HepG2 (cell line): ENCODE results near the gene ATG5. TPM values are rescaled to one million over a fixed set of nuclear protein-coding genes. Genes with fewer than 3 reads are reported as not detected.

ENCODE experiments used
- BRCA1 ChIP-seq: sonication (generic); formaldehyde crosslinking; IDR thresholded peaks from 2 replicates; pipeline ENCODE4 v1.4.0; 2020; ENCODE audit warnings: missing genetic modification reagents
- CREM ChIP-seq, 2 experiments: sonication (generic) in 1 of 2; formaldehyde crosslinking in 1 of 2; IDR thresholded peaks; 2 replicates each; pipeline versions ENCODE4 v1.4.0 to v1.6.1; 2016 to 2020; ENCODE audit warnings: antibody characterized with exemption in 1 of 2, mild to moderate bottlenecking in 1 of 2, missing genetic modification reagents in 1 of 2
- HIVEP1 ChIP-seq: sonication (generic); formaldehyde crosslinking; IDR thresholded peaks from 2 replicates; pipeline ENCODE4 v1.4.0; 2020; ENCODE audit warnings: mild to moderate bottlenecking, missing genetic modification reagents
- MED8 ChIP-seq: sonication (generic); formaldehyde crosslinking; IDR thresholded peaks from 2 replicates; pipeline ENCODE4 v1.8.1; 2023; ENCODE audit warnings: mild to moderate bottlenecking, missing genetic modification reagents; ENCODE audit not compliant: insufficient replicate concordance
- NFIB ChIP-seq: sonication (generic); formaldehyde crosslinking; IDR thresholded peaks from 2 replicates; pipeline ENCODE4 v1.9.0; 2021; ENCODE audit warnings: missing genetic modification reagents, mild to moderate bottlenecking, borderline replicate concordance
- SALL1 ChIP-seq: sonication (generic); formaldehyde crosslinking; IDR thresholded peaks from 2 replicates; pipeline ENCODE4 v1.8.0; 2022; ENCODE audit warnings: mild to moderate bottlenecking, missing genetic modification reagents
- SRF ChIP-seq: IDR thresholded peaks from 2 replicates; pipeline ENCODE4 v1.6.1; 2011; ENCODE audit warnings: mild to moderate bottlenecking, low read depth, low read length, moderate library complexity
- ZKSCAN8 ChIP-seq: IDR thresholded peaks from 2 replicates; pipeline ENCODE4 v1.6.1; 2016; ENCODE audit warnings: borderline replicate concordance, missing genetic modification reagents, missing compliant biosample characterization
- ZNF138 ChIP-seq: sonication (generic); formaldehyde crosslinking; IDR thresholded peaks from 2 replicates; pipeline ENCODE4 v1.5.0; 2020; ENCODE audit warnings: mild to moderate bottlenecking, low read depth, missing genetic modification reagents
- ZNF20 ChIP-seq: sonication (generic); formaldehyde crosslinking; IDR thresholded peaks from 2 replicates; pipeline ENCODE4 v1.4.0; 2020; ENCODE audit warnings: mild to moderate bottlenecking, moderate library complexity, missing genetic modification reagents
- ZNF326 ChIP-seq: sonication (generic); formaldehyde crosslinking; IDR thresholded peaks from 2 replicates; pipeline ENCODE4 v1.4.0; 2020; ENCODE audit warnings: missing genetic modification reagents, borderline replicate concordance
- ZNF570 ChIP-seq: sonication (generic); formaldehyde crosslinking; IDR thresholded peaks from 2 replicates; pipeline ENCODE4 v1.4.0; 2020; ENCODE audit warnings: mild to moderate bottlenecking, missing genetic modification reagents, borderline replicate concordance
- ZNF749 ChIP-seq: sonication (generic); formaldehyde crosslinking; IDR thresholded peaks from 2 replicates; pipeline ENCODE4 v1.8.0; 2022; ENCODE audit warnings: mild to moderate bottlenecking, missing genetic modification reagents, moderate library complexity, borderline replicate concordance
- polyA plus RNA-seq, 8 experiments: library from polyadenylated mRNA; depleted of rRNA in 3 of 8; stranded (reverse) in 7 of 8; unstranded in 1 of 8; fragments of >200 nt; fragmentation: Illumina TruSeq in 4 of 8; extraction: Trizol in 4 of 8; gene quantifications; 2 replicates each; pipeline versions ENCODE4 v1.2.1 to v1.2.3, GENCODE V29; 2011 to 2016; ENCODE audit warnings: low read depth in 4 of 8, missing spikeins in 1 of 8, mixed read lengths in 1 of 8; ENCODE audit not compliant: insufficient read depth in 1 of 8
- total RNA-seq, 5 experiments: library from RNA; depleted of rRNA; stranded (reverse); fragments of >200 nt; fragmentation: Illumina TruSeq; extraction: Trizol; gene quantifications; 2 replicates each; pipeline ENCODE4 v1.2.3, GENCODE V29; 2016; ENCODE audit warnings: low read depth in 1 of 5
- TF ChIP-seq, protein P1 (sequence below): sonication (generic); formaldehyde crosslinking; IDR thresholded peaks from 2 replicates; pipeline ENCODE4 v1.4.0; 2020; ENCODE audit warnings: mild to moderate bottlenecking, missing genetic modification reagents
- TF ChIP-seq, protein P2 (sequence below): sonication (generic); formaldehyde crosslinking; IDR thresholded peaks from 2 replicates; pipeline ENCODE4 v1.8.0; 2022; ENCODE audit warnings: mild to moderate bottlenecking, missing genetic modification reagents, borderline replicate concordance
- TF ChIP-seq, protein P3 (sequence below): sonication (generic); formaldehyde crosslinking; IDR thresholded peaks from 2 replicates; pipeline ENCODE4 v1.4.0; 2020; ENCODE audit warnings: mild to moderate bottlenecking, missing genetic modification reagents, borderline replicate concordance
- TF ChIP-seq, protein P4 (sequence below): sonication (generic); IDR thresholded peaks from 2 replicates; pipeline ENCODE4 v1.6.1; 2016; ENCODE audit warnings: low read depth, borderline replicate concordance
- TF ChIP-seq, protein P5 (sequence below): sonication (generic); formaldehyde crosslinking; IDR thresholded peaks from 2 replicates; pipeline ENCODE4 v1.9.0; 2021; ENCODE audit warnings: missing genetic modification reagents, borderline replicate concordance

The ATG5 gene
- total and polyA plus RNA-seq, 2 of the 13 experiments (the other 11 are each of a cell fraction or from before 2014, with no cell fraction given), result 21.3 to 48.0 TPM

DNA sequence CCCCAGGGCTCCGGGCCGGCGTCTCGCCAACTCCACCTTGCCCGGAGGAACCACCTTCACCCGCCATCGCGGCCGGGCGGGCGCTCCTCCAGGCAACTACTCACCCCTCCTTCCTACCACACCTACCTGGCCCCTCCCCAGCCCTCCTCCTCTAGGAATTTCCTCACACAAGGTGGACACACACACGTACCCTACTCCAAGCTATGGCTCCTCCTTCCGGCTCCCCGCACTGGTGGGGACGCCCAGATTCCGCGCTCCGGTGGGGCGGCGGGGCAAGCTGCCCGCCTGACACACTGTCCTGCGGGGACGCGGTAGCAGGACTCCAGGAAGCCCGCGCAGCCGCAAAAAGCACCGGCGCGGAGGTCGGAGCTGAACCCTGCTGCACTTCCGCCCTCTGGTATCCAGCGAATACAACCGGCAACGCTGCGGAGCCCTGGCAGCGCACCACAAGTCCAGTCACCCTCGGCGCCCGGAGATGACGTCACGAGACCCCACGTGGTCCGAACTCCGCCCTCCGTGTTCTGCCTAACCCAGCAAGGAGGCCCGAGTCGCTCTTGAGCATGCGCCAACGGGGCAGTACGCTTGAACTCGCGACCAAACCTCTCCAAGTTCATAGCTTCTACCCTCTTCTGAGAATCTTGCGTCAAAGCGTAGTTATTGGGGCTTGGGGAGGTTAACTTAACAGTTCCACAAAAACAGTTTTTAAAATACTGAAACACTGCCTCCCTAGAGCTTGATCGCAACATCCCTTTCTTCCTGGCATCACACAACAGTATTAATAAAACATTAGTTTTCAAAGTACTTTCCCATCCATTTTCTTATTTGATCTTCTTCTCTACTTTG is at the start of gene ATG5 (continued):
- TF ChIP-seq ZNF138 (CRISPR knock-in tag) (no peak), ZNF749 (CRISPR knock-in tag) (no peak), NFIB (CRISPR knock-in tag) (no peak), ZNF570 (no peak), MED8 (CRISPR knock-in tag) (no peak), ZKSCAN8 (CRISPR knock-in tag) (peak; percentile 80; the same call in 1 of the 2 replicates), SALL1 (CRISPR knock-in tag) (peak; percentile 87), BRCA1 (CRISPR knock-in tag) (no peak; the same call in 1 of the 2 replicates), ZNF20 (CRISPR knock-in tag) (no peak), ZNF326 (CRISPR knock-in tag) (no peak), SRF (0 out of 2 replicates have a peak, but pooled peaks have one; percentile 34), CREM (IDR thresholded peaks at IDR 0.05) (peak; percentile 99), CREM (CRISPR knock-in tag; IDR thresholded peaks at IDR 0.05) (peak; percentile 79), HIVEP1 (CRISPR knock-in tag) (peak; percentile 77)
- TF ChIP-seq, protein P1, sequence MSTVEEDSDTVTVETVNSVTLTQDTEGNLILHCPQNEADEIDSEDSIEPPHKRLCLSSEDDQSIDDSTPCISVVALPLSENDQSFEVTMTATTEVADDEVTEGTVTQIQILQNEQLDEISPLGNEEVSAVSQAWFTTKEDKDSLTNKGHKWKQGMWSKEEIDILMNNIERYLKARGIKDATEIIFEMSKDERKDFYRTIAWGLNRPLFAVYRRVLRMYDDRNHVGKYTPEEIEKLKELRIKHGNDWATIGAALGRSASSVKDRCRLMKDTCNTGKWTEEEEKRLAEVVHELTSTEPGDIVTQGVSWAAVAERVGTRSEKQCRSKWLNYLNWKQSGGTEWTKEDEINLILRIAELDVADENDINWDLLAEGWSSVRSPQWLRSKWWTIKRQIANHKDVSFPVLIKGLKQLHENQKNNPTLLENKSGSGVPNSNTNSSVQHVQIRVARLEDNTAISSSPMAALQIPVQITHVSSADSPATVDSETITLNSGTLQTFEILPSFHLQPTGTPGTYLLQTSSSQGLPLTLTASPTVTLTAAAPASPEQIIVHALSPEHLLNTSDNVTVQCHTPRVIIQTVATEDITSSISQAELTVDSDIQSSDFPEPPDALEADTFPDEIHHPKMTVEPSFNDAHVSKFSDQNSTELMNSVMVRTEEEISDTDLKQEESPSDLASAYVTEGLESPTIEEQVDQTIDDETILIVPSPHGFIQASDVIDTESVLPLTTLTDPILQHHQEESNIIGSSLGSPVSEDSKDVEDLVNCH, result no peak
- TF ChIP-seq, protein P2, sequence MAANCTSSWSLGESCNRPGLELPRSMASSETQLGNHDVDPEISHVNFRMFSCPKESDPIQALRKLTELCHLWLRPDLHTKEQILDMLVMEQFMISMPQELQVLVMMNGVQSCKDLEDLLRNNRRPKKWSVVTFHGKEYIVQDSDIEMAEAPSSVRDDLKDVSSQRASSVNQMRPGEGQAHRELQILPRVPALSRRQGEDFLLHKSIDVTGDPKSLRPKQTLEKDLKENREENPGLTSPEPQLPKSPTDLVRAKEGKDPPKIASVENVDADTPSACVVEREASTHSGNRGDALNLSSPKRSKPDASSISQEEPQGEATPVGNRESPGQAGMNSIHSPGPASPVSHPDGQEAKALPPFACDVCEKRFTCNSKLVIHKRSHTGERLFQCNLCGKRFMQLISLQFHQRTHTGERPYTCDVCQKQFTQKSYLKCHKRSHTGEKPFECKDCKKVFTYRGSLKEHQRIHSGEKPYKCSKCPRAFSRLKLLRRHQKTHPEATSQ (CRISPR knock-in tag), result peak; percentile 39; the same call in 1 of the 2 replicates
- TF ChIP-seq, protein P3, sequence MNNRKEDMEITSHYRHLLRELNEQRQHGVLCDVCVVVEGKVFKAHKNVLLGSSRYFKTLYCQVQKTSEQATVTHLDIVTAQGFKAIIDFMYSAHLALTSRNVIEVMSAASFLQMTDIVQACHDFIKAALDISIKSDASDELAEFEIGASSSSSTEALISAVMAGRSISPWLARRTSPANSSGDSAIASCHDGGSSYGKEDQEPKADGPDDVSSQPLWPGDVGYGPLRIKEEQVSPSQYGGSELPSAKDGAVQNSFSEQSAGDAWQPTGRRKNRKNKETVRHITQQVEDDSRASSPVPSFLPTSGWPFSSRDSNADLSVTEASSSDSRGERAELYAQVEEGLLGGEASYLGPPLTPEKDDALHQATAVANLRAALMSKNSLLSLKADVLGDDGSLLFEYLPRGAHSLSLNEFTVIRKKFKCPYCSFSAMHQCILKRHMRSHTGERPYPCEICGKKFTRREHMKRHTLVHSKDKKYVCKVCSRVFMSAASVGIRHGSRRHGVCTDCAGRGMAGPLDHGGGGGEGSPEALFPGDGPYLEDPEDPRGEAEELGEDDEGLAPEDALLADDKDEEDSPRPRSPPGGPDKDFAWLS, result 0 out of 2 replicates have a peak, but pooled peaks have one; percentile 61
- TF ChIP-seq, protein P4, sequence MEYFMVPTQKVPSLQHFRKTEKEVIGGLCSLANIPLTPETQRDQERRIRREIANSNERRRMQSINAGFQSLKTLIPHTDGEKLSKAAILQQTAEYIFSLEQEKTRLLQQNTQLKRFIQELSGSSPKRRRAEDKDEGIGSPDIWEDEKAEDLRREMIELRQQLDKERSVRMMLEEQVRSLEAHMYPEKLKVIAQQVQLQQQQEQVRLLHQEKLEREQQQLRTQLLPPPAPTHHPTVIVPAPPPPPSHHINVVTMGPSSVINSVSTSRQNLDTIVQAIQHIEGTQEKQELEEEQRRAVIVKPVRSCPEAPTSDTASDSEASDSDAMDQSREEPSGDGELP, result peak; percentile 27; the same call in 1 of the 2 replicates
- TF ChIP-seq, protein P5, sequence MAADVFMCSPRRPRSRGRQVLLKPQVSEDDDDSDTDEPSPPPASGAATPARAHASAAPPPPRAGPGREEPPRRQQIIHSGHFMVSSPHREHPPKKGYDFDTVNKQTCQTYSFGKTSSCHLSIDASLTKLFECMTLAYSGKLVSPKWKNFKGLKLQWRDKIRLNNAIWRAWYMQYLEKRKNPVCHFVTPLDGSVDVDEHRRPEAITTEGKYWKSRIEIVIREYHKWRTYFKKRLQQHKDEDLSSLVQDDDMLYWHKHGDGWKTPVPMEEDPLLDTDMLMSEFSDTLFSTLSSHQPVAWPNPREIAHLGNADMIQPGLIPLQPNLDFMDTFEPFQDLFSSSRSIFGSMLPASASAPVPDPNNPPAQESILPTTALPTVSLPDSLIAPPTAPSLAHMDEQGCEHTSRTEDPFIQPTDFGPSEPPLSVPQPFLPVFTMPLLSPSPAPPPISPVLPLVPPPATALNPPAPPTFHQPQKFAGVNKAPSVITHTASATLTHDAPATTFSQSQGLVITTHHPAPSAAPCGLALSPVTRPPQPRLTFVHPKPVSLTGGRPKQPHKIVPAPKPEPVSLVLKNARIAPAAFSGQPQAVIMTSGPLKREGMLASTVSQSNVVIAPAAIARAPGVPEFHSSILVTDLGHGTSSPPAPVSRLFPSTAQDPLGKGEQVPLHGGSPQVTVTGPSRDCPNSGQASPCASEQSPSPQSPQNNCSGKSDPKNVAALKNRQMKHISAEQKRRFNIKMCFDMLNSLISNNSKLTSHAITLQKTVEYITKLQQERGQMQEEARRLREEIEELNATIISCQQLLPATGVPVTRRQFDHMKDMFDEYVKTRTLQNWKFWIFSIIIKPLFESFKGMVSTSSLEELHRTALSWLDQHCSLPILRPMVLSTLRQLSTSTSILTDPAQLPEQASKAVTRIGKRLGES (CRISPR knock-in tag), result no peak
